HG02763 (cell line): ENCODE measurements around the gene FEZF2.

Experiments used
- ATAC-seq: cut with Tn5 transposase; IDR thresholded peaks from one replicate; pipeline ENCODE4 v1.9.1; 2021; ENCODE audit warnings: mild to moderate bottlenecking, moderate library complexity; ENCODE audit not compliant: unreplicated experiment

The FEZF2 gene

DNA sequence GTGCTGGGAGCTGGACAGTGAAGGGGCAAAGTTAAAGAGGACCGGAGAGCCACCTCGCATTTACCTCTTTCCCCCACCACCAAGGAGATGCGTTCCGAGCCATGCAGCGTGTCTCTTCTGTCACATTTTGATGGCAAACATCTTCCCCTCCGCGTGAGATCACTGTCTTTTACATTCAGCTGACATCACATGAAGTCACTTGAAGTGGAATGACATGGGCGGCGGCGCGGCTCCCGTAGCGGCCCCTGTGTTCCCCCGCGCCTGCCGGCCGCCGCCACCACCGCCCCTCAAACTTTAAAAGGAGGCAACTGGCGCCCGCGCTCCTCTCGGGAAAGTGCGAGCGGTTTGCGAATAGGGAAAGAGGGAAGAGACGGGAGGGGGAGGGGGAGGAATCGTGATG is at the start of gene FEZF2:
Gene FEZF2 (minus strand): TSS at position 336 of the 400 bp plus-strand sequence. CDS start 682 bp downstream, outside the sequence.
- no peak for ATAC-seq

DNA sequence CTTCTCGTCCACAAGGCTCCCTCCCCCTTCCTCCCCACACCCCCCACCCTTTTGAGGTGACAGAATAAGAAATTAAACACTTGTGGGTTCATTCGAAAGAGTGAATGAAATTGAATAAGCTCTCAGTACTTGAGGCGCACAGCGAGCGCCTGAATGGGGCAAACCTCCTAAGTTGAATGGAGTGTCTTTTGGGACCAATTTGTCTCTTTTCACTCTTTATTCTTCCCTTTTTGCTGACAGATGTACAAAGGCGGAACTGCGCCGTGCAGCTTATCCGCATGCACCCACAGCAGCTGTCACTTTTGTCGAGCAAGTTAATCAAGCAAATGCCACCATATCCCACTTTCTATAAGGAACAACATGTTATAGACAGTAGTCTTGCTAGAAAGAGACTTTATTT is 47.9 kb upstream of the FEZF2 start:
- ATAC-seq: no peak

- no peak for ATAC-seq
These were observed 42.8 kb upstream of the FEZF2 start for GRCh38 chr3:62416144-62416543.

- no peak for ATAC-seq
These were observed 42.0 kb upstream of the FEZF2 start for GRCh38 chr3:62415312-62415801.

GRCh38 chr3:62414786-62415185 is 41.4 kb upstream of the FEZF2 start:
- ATAC-seq: no peak

GRCh38 chr3:62413687-62414086 is 40.3 kb upstream of the FEZF2 start:
- ATAC-seq: no peak

- ATAC-seq: no peak
These were observed 33.6 kb upstream of the FEZF2 start for GRCh38 chr3:62406945-62407344.

- no peak for ATAC-seq
These were observed 32.2 kb upstream of the FEZF2 start for GRCh38 chr3:62405566-62405965.

GRCh38 chr3:62405135-62405534 is 31.8 kb upstream of the FEZF2 start:
- ATAC-seq: no peak

GRCh38 chr3:62404321-62404720 is 31.0 kb upstream of the FEZF2 start:
- no peak for ATAC-seq

DNA sequence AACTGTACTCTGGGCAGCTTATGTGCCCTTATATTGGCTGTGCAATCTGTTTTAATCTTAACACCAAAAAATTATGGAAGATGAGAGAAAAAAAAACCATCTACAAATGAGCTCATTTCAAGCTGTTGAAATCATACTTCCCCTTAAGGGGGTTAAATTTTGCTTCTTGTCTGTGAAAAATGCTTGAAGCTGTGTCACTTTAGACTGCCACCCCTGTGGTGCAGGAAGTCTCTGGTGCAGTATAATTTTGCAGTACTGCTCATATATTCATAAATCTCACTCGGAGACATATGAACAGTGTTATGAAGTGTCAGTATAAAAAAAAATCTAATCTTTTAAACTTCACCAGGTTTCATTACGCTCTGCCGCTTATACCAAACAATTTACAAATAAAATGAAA is 30.4 kb upstream of the FEZF2 start:
- ATAC-seq: no peak

- ATAC-seq: no peak
These were observed 19.4 kb upstream of the FEZF2 start for GRCh38 chr3:62392626-62393292.

GRCh38 chr3:62387251-62387650 is 13.9 kb upstream of the FEZF2 start:
- ATAC-seq: no peak

GRCh38 chr3:62379321-62379798 is 6.0 kb upstream of the FEZF2 start:
- no peak for ATAC-seq

DNA sequence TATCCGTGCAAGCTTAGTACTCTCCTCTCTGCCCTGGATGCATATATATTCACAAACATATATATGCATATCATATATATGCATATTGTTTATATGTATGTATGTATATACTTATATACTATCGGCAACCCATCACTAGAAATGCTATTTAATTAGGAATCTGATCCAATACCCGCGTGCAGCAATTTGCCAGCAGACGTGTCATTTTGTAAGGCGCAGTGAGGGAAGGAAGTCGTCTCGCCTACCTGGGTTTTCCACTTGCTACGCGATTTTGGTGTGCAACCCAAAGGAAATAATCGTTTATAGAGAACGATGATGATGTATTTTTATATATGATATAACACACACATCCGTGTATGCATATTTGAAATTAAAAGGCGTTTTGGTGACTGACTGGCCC is 5.6 kb upstream of the FEZF2 start:
- ATAC-seq: no peak

DNA sequence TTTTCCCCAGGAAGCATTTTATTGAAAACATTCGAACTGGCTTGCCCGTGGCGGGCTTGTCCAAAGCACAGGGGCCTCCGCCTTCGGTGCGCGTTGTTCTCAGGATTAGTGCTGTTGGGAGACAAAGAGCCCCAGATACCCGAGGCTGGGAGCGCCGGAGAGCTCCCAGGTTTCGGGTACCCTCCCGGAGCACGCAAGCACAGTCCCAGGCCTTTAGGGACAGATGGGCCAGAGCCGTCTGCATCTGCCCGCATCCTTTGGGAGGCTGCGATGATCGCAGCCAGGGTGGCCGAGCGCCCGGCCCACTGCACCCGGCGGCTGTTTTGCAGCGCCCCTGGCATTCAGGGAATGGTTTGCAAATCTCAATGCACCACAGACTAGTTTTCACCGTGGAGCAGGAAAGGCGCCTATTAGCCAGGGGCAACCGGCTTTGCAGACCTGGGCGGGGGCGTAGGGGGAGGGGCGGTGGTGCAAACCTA is 5.0 kb upstream of the FEZF2 start:
- no peak for ATAC-seq

DNA sequence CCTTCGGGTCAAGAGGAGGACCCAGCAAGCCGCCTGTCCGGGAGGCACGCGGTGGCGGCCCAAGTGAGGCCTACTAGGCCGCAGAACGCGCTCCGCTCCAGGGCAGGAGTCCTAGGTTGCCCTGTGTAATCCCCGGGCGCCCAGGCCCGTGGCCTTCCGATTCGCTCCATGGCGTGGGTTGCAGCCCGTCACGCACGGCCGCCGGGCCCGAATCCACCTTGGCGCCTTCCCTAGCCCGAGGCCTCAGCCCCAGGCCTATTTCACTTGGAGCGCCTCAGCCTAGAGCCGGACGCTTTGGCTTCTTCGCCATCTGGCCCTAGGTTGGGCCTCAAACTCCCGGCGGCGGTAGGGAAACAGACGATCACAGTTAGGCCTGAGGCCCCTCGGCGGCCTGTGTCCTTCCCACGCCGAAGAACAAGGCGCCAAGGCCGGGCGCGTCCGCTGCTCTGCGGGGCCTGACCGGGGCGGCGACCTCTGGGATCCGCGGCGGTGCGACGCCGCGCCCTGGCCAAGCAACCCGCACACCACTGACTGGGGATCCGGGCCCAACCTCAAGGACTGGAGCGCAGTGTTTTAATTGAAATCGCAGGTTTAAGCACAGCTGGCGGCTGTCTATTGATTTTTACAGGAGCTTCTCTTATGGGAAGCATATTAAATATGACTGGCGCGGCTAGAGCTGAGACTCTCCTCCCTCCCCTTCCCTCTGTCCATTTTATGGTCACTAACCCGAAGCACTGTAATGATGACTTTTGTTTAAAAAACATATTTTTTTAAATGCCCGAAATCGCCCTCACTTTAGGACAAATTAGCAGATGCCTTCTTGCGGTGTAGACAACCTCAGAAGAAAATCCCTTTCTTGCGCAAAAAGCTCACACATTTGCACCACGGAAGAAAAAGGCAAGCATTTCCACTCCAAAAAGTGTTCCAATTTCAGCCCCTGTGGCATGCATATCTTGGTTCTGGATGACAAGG is 3.8 kb upstream of the FEZF2 start:
- no peak for ATAC-seq

DNA sequence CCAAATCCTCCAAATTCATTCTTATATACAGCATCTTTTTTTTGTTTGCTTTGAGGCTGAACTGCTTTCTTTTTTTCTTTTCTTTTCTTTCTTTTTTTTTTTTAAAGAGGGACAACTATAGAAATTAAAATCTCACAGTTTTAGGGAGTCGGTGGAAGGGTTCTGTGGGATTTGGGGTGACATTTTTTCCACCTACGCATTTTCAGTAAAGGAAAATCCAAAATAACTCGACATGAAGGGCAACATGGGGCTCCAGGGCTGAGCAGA is 3.0 kb upstream of the FEZF2 start:
- no peak for ATAC-seq

DNA sequence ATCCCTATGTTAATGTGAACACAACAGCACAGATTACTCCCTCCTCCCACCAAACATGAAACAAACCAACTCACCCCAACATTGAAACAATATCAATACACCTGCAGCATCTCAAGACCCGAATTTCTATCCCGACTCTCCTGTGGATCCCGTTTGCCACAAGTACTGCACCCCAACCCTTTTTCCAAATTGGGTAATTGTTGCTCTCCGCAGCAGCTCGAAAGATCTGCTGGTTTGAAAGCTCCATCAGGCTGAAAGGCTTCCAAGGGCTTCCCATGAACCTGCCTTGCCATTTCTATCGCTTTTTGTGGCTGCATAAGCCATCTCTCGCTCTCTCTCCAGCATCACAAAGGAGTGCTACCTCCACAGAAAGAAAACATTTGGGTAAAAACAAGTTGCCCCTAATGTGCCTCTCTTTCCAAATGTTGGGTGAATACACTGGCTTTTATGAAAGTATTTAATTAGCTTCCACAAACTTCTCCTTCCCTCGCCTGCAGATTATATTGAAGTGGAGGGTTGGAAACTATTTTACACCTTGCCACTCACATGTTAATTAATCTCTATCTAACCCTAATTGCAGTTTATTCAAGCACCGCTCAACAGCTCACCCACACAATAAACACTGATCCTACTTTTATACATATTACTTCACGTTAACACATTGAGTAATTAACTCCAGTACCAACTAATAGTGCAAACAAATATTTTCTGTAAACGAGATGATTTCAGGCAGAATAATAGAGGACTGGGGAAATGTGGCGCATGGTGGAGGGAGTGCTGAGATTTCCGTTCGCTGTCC is 2.5 kb upstream of the FEZF2 start:
- no peak for ATAC-seq

- no peak for ATAC-seq
These were observed 1.2 kb upstream of the FEZF2 start for GRCh38 chr3:62374341-62375218.
